Neuron (in vitro differentiated cells): ENCODE measurements around the gene CD63.

Experiments
- H2AFZ ChIP-seq: one replicate; pipeline ENCODE4 v1.6.1; 2013; ENCODE audit warnings: low read depth, mild to moderate bottlenecking, inconsistent platforms, low read length, moderate library complexity
- H3K27me3 ChIP-seq: one replicate; pipeline ENCODE4 v1.6.1; 2013; ENCODE audit warnings: low read length; ENCODE audit not compliant: insufficient read depth
- H3K36me3 ChIP-seq: one replicate; pipeline ENCODE4 v1.6.1; 2013; ENCODE audit warnings: low read length; ENCODE audit not compliant: insufficient read depth
- H3K4me1 ChIP-seq: one replicate; pipeline ENCODE4 v1.6.1; 2013; ENCODE audit warnings: low read length; ENCODE audit not compliant: insufficient read depth
- H3K4me3 ChIP-seq: 2 replicates; pipeline ENCODE4 v1.5.1; 2013; ENCODE audit warnings: mild to moderate bottlenecking, low read length, moderate library complexity
- H3K9me3 ChIP-seq: one replicate; pipeline ENCODE4 v1.6.1; 2013; ENCODE audit warnings: low read length

The CD63 gene

GRCh38 chr12:55703901-55704761, 24.7 kb downstream of the CD63 start:
- H3K4me3 ChIP-seq = no peak overlapping the region
- H2AFZ ChIP-seq = no peak overlapping the region
- H3K9me3 ChIP-seq = no peaks in the 10 kb centered on the region
- H3K27me3 ChIP-seq = peaks cover 9% of the 10 kb centered on the region
- H3K36me3 ChIP-seq = no peaks in the 10 kb centered on the region
- H3K4me1 ChIP-seq = peaks cover 26% of the 10 kb centered on the region

- Histone ChIP-seq H3K4me1 (peaks cover 26% of the 10 kb centered on the region), H3K9me3 (no peaks in the 10 kb centered on the region), H3K36me3 (no peaks in the 10 kb centered on the region), H2AFZ (no peak overlapping the region), H3K27me3 (peaks cover 3% of the 10 kb centered on the region), H3K4me3 (no peak overlapping the region)
Measured at GRCh38 chr12:55703288-55703687, 25.5 kb downstream of the CD63 start.

GRCh38 chr12:55702861-55703260, 25.9 kb downstream of the CD63 start:
- no peak overlapping the region for H2AFZ ChIP-seq
- no peak overlapping the region for H3K4me3 ChIP-seq
- H3K9me3 ChIP-seq = no peaks in the 10 kb centered on the region
- H3K27me3 ChIP-seq = peaks cover 3% of the 10 kb centered on the region
- H3K4me1 ChIP-seq = peaks cover 24% of the 10 kb centered on the region
- H3K36me3 ChIP-seq = no peaks in the 10 kb centered on the region

GRCh38 chr12:55700255-55701018, 28.4 kb downstream of the CD63 start:
- Histone ChIP-seq H3K4me1 (peaks cover 3% of the 10 kb centered on the region), H3K4me3 (no peak overlapping the region), H3K27me3 (no peaks in the 10 kb centered on the region), H3K9me3 (no peaks in the 10 kb centered on the region), H3K36me3 (no peaks in the 10 kb centered on the region), H2AFZ (no peak overlapping the region)

GRCh38 chr12:55699471-55700055, 29.2 kb downstream of the CD63 start:
- Histone ChIP-seq H3K27me3 (no peaks in the 10 kb centered on the region), H2AFZ (no peak overlapping the region), H3K4me3 (no peak overlapping the region), H3K4me1 (no peaks in the 10 kb centered on the region), H3K36me3 (no peaks in the 10 kb centered on the region), H3K9me3 (no peaks in the 10 kb centered on the region)

- Histone ChIP-seq H3K36me3 (peaks cover 4% of the 10 kb centered on the region), H3K27me3 (no peaks in the 10 kb centered on the region)
Measured at GRCh38 chr12:55698965-55699364, 29.8 kb downstream of the CD63 start.

GRCh38 chr12:55698241-55698955, 30.4 kb downstream of the CD63 start:
- Histone ChIP-seq H3K27me3 (no peaks in the 10 kb centered on the region), H3K36me3 (peaks cover 4% of the 10 kb centered on the region), H3K9me3 (no peaks in the 10 kb centered on the region), H3K4me1 (no peaks in the 10 kb centered on the region), H3K4me3 (no peak overlapping the region), H2AFZ (no peak overlapping the region)

More at GRCh38 chr12:55698965-55699364, 29.8 kb downstream of the CD63 start:
- no peaks in the 10 kb centered on the region for H3K4me1 ChIP-seq
- no peaks in the 10 kb centered on the region for H3K9me3 ChIP-seq
- H2AFZ ChIP-seq = no peak overlapping the region
- no peak overlapping the region for H3K4me3 ChIP-seq

GRCh38 chr12:55697686-55698085, 31.1 kb downstream of the CD63 start:
- Histone ChIP-seq H3K9me3 (no peaks in the 10 kb centered on the region), H2AFZ (no peak overlapping the region), H3K4me3 (no peak overlapping the region), H3K36me3 (peaks cover 4% of the 10 kb centered on the region), H3K27me3 (no peaks in the 10 kb centered on the region), H3K4me1 (no peaks in the 10 kb centered on the region)

GRCh38 chr12:55696796-55697462, 31.9 kb downstream of the CD63 start:
- no peak overlapping the region for H3K4me3 ChIP-seq

GRCh38 chr12:55696141-55696540, 32.7 kb downstream of the CD63 start:
- H2AFZ ChIP-seq = no peak overlapping the region
- no peaks in the 10 kb centered on the region for H3K9me3 ChIP-seq
- H3K27me3 ChIP-seq = no peaks in the 10 kb centered on the region
- no peak overlapping the region for H3K4me3 ChIP-seq
- H3K36me3 ChIP-seq = peaks cover 4% of the 10 kb centered on the region
- no peaks in the 10 kb centered on the region for H3K4me1 ChIP-seq

More at GRCh38 chr12:55696796-55697462, 31.9 kb downstream of the CD63 start:
- Histone ChIP-seq H3K27me3 (no peaks in the 10 kb centered on the region), H2AFZ (no peak overlapping the region), H3K9me3 (no peaks in the 10 kb centered on the region), H3K4me1 (no peaks in the 10 kb centered on the region), H3K36me3 (peaks cover 4% of the 10 kb centered on the region)

GRCh38 chr12:55695349-55695748, 33.5 kb downstream of the CD63 start:
- peaks cover 4% of the 10 kb centered on the region for H3K36me3 ChIP-seq

GRCh38 chr12:55694651-55695050, 34.2 kb downstream of the CD63 start:
- Histone ChIP-seq H2AFZ (no peak overlapping the region), H3K4me1 (no peaks in the 10 kb centered on the region), H3K4me3 (no peak overlapping the region), H3K27me3 (no peaks in the 10 kb centered on the region), H3K36me3 (peaks cover 4% of the 10 kb centered on the region), H3K9me3 (no peaks in the 10 kb centered on the region)

More at GRCh38 chr12:55695349-55695748, 33.5 kb downstream of the CD63 start:
- H3K4me3 ChIP-seq = no peak overlapping the region
- no peaks in the 10 kb centered on the region for H3K9me3 ChIP-seq
- no peak overlapping the region for H2AFZ ChIP-seq
- H3K4me1 ChIP-seq = no peaks in the 10 kb centered on the region
- no peaks in the 10 kb centered on the region for H3K27me3 ChIP-seq
